ENCODE data around the gene BTBD2. TPM values are rescaled to one million over a fixed set of nuclear protein-coding genes. Genes with fewer than 3 reads are reported as not detected.

The BTBD2 gene
- total and polyA plus RNA-seq, 2 of the 8 experiments (the other 6 are each of a cell fraction or from before 2014, with no cell fraction given) = 91.7 to 92.3 TPM

DNA sequence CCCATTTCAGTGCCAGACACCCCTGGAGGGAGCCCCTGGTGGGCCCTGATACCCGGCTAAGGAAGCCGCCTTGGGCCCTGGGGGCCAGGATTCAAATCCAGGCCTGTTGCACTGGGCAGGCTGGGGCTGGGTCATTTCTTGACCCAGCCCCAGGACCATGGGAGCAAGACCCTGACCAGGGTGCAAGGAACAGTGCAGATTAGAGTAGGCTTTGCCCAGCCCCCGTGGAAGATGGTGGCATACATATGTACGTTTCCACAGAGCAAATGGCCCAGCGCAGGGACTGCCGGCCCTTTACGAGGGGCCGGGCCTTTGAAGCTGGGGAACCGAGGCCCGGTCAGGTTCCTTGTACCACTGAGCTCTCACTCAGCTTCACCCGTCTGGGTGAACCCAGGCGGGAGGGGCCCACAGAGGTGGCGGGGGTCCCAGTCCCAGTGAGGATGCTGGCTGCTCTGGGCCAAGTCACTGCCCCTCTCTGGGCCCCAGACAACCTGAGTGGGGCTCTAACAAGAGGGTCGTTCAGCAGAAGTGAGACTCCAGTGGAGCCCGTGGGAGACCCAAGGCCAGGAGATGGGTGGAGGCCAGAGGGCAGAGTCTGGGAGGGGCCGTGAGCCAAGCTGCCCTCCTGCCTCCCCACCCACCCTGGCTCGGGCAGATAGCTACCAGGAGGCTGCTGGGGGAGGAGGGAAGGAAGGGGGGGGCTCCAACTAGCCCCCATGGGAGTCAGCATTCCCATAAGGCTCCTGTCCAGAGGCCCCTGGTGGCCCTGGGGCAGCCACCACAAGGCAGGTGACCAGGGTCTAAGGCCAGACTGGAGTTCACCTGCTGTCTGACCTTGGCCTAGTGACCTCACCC lies 32.8 kb upstream of the BTBD2 start:
- no peak overlapping the region for H2BK20ac ChIP-seq (ENCODE audit: low read length)
- no peak overlapping the region for H2BK15ac ChIP-seq (ENCODE audit: low read length)
- peaks cover 9 to 29% of the 10 kb centered on the region in 2 experiments; a peak in 2 of 4 replicates for H3K79me2 ChIP-seq (ENCODE audit: control insufficient read depth in 1 of 2, insufficient read depth in 2 of 2, low read length in 2 of 2)
- H4K5ac ChIP-seq (ENCODE audit: insufficient read length, low read depth, low read length) = no peak overlapping the region
- DNase-seq (ENCODE audit: low read depth in 1 of 2, low spot score in 2 of 2) (no peak), FAIRE-seq (no peak)
- H3K4me2 ChIP-seq (ENCODE audit: insufficient read depth in 1 of 2, low read depth in 2 of 2, low read length in 2 of 2) = no peak overlapping the region; a peak in 1 of 4 replicates
- no peak overlapping the region for H3K56ac ChIP-seq (replicated peaks; ENCODE audit: insufficient read length, low read depth, low read length)
- no peaks in the 10 kb centered on the region for H3K9me3 ChIP-seq (ENCODE audit: insufficient read depth in 2 of 2, low read depth in 1 of 2, low read length in 1 of 2)
- H3K4me1 ChIP-seq (replicated peaks in 1 of 4; ENCODE audit: control insufficient read depth in 3 of 4, insufficient read depth in 4 of 4, low read length in 3 of 4) = peaks cover 0 to 13% (median 8%) of the 10 kb centered on the region in 4 experiments; a peak in 5 of 7 replicates
- H3K27ac ChIP-seq (ENCODE audit: low read depth, low read length) = no peak overlapping the region; the same call in 1 of the 2 replicates
- H3K36me3 ChIP-seq (ENCODE audit: control insufficient read depth in 2 of 4, insufficient read depth in 4 of 4, low read length in 3 of 4) = peaks cover 0 to 8% (median 2%) of the 10 kb centered on the region in 4 experiments; a peak in 5 of 8 replicates
- H3K23me2 ChIP-seq (ENCODE audit: low read depth, low read length) = peaks cover 4% of the 10 kb centered on the region; the same call in 1 of the 2 replicates
- POLR2A ChIA-PET (ENCODE audit: partially characterized antibody) = interaction anchor here (0.8 to 22.2 kb wide), 9 partner anchors 12 to 367 kb away, joined by 3 to 524 read pairs (median 4); no protein-coding TSS in a partner anchor
- 92% methylated on average over 15 of the region's 17 CpGs; no CpG with 5 or more reads in 1 of the 2 experiments for WGBS, 2 experiments (ENCODE audit: extremely low coverage in 1 of 2, insufficient coverage in 1 of 2, insufficient read length in 1 of 2, insufficient replicate concordance in 2 of 2, low coverage in 1 of 2, low lambda C conversion rate in 2 of 2, missing lambda C conversion rate in 1 of 2)
- H3K79me1 ChIP-seq (ENCODE audit: low read depth, low read length) = peaks cover 23% of the 10 kb centered on the region
- H3K9ac ChIP-seq (replicated peaks in 1 of 4; ENCODE audit: extremely low read depth in 1 of 4, low read depth in 3 of 4, low read length in 3 of 4) = no peak overlapping the region
- H2BK5ac ChIP-seq (ENCODE audit: low read depth, low read length) = peak overlapping the region; percentile 35; the same call in 1 of the 2 replicates
- CTCF ChIA-PET (ENCODE audit: partially characterized antibody) = interaction anchor here (0.6 to 1.6 kb wide), 5 partner anchors 13 to 224 kb away, joined by 3 to 4 read pairs (median 3); no protein-coding TSS in a partner anchor
- no peak overlapping the region for H4K91ac ChIP-seq (replicated peaks; ENCODE audit: insufficient read length, low read length)
- H2AK5ac ChIP-seq (ENCODE audit: low read depth, low read length) = no peak overlapping the region
- no peak overlapping the region for H2AFZ ChIP-seq (ENCODE audit: low read length)
- H3K4ac ChIP-seq (replicated peaks; ENCODE audit: insufficient read length, low read depth, low read length) = no peak overlapping the region
- no peak overlapping the region; the same call in 1 of the 2 replicates for H4K8ac ChIP-seq (ENCODE audit: extremely low read depth, insufficient read depth, low read length)
- no peak overlapping the region for H3K18ac ChIP-seq (ENCODE audit: extremely low read depth, low read length)
- no peak overlapping the region for H3K23ac ChIP-seq (ENCODE audit: insufficient read length)
- no peak overlapping the region for H3K4me3 ChIP-seq (ENCODE audit: extremely low read depth in 1 of 4, insufficient read depth in 2 of 4, low read depth in 3 of 4, low read length in 4 of 4)
- H3K27me3 ChIP-seq (replicated peaks in 1 of 4; ENCODE audit: control insufficient read depth in 3 of 4, extremely low read depth in 1 of 4, insufficient read depth in 3 of 4, low read length in 3 of 4) = no peaks in the 10 kb centered on the region
- H3K14ac ChIP-seq (ENCODE audit: insufficient read length) = no peak overlapping the region
- H2BK12ac ChIP-seq (ENCODE audit: low read depth, low read length) = no peak overlapping the region
- peaks cover 21 to 48% of the 10 kb centered on the region in 2 experiments for H4K20me1 ChIP-seq (replicated peaks in 1 of 2; ENCODE audit: control insufficient read depth in 1 of 2, insufficient read depth in 2 of 2, low read length in 2 of 2)
- H2BK120ac ChIP-seq (replicated peaks; ENCODE audit: low read depth, low read length) = no peak overlapping the region
- TF ChIP-seq PHF8 (conservative IDR thresholded peaks at IDR 0.05; ENCODE audit: low read depth, low read length) (no peak), SP1 (IDR thresholded peaks at IDR 0.05; ENCODE audit: low read depth, low read length) (no peak), SP2 (IDR thresholded peaks at IDR 0.05; ENCODE audit: low read length) (no peak), SIRT6 (IDR thresholded peaks at IDR 0.05; ENCODE audit: low read length) (no peak), BACH1 (IDR thresholded peaks at IDR 0.05; ENCODE audit: low read length) (no peak), NRF1 (IDR thresholded peaks at IDR 0.05; ENCODE audit: low read depth, low read length) (no peak), CHD2 (IDR thresholded peaks at IDR 0.05; ENCODE audit: low read length) (no peak), JUN (IDR thresholded peaks at IDR 0.05; ENCODE audit: low read depth, low read length) (no peak), ASH2L (IDR thresholded peaks at IDR 0.05; ENCODE audit: low read length) (no peak), GABPA (IDR thresholded peaks at IDR 0.05; ENCODE audit: borderline replicate concordance, insufficient read depth, low read length) (no peak), SAP30 (IDR thresholded peaks at IDR 0.05; ENCODE audit: insufficient read depth, insufficient replicate concordance, low read length) (no peak)
